HEK293 (cell line): ENCODE data around the gene UBE2J2.

Experiments
- GFI1B ChIP-seq: fragments of 450-650 bp; formaldehyde crosslinking; IDR thresholded peaks from 2 replicates; pipeline ENCODE4 v1.5.1; 2016; ENCODE audit warnings: missing biosample characterization, missing genetic modification characterization
- IKZF3 ChIP-seq: fragments of 450-650 bp; IDR thresholded peaks from 2 replicates; pipeline ENCODE4 v1.5.0; 2018; ENCODE audit warnings: missing biosample characterization, mild to moderate bottlenecking, missing genetic modification characterization, moderate library complexity
- KLF9 ChIP-seq: fragments of 450-650 bp; formaldehyde crosslinking; IDR thresholded peaks from 2 replicates; pipeline ENCODE4 v1.5.1; 2016; ENCODE audit warnings: missing biosample characterization, missing genetic modification characterization, low read depth
- OSR2 ChIP-seq: fragments of 450-650 bp; formaldehyde crosslinking; IDR thresholded peaks from 2 replicates; pipeline ENCODE4 v1.5.1; 2016; ENCODE audit warnings: missing biosample characterization, missing genetic modification characterization
- SCRT2 ChIP-seq: fragments of 450-650 bp; formaldehyde crosslinking; IDR thresholded peaks from 2 replicates; pipeline ENCODE4 v1.5.1; 2016; ENCODE audit warnings: missing biosample characterization, missing genetic modification characterization
- SP3 ChIP-seq: fragments of 450-650 bp; formaldehyde crosslinking; IDR thresholded peaks from 2 replicates; pipeline ENCODE4 v1.5.1; 2016; ENCODE audit warnings: missing biosample characterization, missing genetic modification characterization
- ZBTB20 ChIP-seq: fragments of 450-650 bp; formaldehyde crosslinking; IDR thresholded peaks from 2 replicates; pipeline ENCODE4 v1.5.1; 2016; ENCODE audit warnings: missing biosample characterization, missing genetic modification characterization
- ZFP37 ChIP-seq: fragments of 450-650 bp; formaldehyde crosslinking; IDR thresholded peaks from 2 replicates; pipeline ENCODE4 v1.5.1; 2016; ENCODE audit warnings: missing biosample characterization, missing genetic modification characterization
- ZNF10 ChIP-seq: fragments of 450-650 bp; formaldehyde crosslinking; IDR thresholded peaks from 2 replicates; pipeline ENCODE4 v1.5.1; 2017; ENCODE audit warnings: missing biosample characterization, missing genetic modification characterization
- ZNF174 ChIP-seq: fragments of 450-650 bp; formaldehyde crosslinking; IDR thresholded peaks from 2 replicates; pipeline ENCODE4 v1.5.0; 2017; ENCODE audit warnings: missing biosample characterization, mild to moderate bottlenecking, missing genetic modification characterization
- ZNF24 ChIP-seq: fragments of 450-650 bp; formaldehyde crosslinking; IDR thresholded peaks from 2 replicates; pipeline ENCODE4 v1.5.1; 2016; ENCODE audit warnings: missing biosample characterization, missing genetic modification characterization
- ZNF266 ChIP-seq: fragments of 450-650 bp; formaldehyde crosslinking; IDR thresholded peaks from 2 replicates; pipeline ENCODE4 v1.5.1; 2016; ENCODE audit warnings: missing biosample characterization, missing genetic modification characterization, low read depth
- ZNF37A ChIP-seq: fragments of 450-650 bp; IDR thresholded peaks from 2 replicates; pipeline ENCODE4 v1.5.1; 2018; ENCODE audit warnings: missing biosample characterization, missing genetic modification characterization
- ZNF391 ChIP-seq: fragments of 450-650 bp; formaldehyde crosslinking; IDR thresholded peaks from 2 replicates; pipeline ENCODE4 v1.5.1; 2016; ENCODE audit warnings: low read depth, missing biosample characterization, missing genetic modification characterization, borderline replicate concordance
- ZNF394 ChIP-seq: fragments of 450-650 bp; formaldehyde crosslinking; IDR thresholded peaks from 2 replicates; pipeline ENCODE4 v1.5.1; 2016; ENCODE audit warnings: missing biosample characterization, missing genetic modification characterization, mild to moderate bottlenecking, moderate library complexity, borderline replicate concordance
- ZNF600 ChIP-seq: fragments of 450-650 bp; formaldehyde crosslinking; IDR thresholded peaks from 2 replicates; pipeline ENCODE4 v1.5.1; 2016; ENCODE audit warnings: missing biosample characterization, missing genetic modification characterization
- ZNF658 ChIP-seq: fragments of 450-650 bp; formaldehyde crosslinking; IDR thresholded peaks from 2 replicates; pipeline ENCODE4; 2016; ENCODE audit warnings: missing biosample characterization, missing genetic modification characterization
- ZNF660 ChIP-seq: fragments of 450-650 bp; IDR thresholded peaks from 2 replicates; pipeline ENCODE4 v1.5.1; 2018; ENCODE audit warnings: missing biosample characterization, mild to moderate bottlenecking, missing genetic modification characterization
- ZNF664 ChIP-seq: fragments of 450-650 bp; formaldehyde crosslinking; IDR thresholded peaks from 2 replicates; pipeline ENCODE4 v1.5.1; 2016; ENCODE audit warnings: missing biosample characterization, missing genetic modification characterization
- ZNF701 ChIP-seq: fragments of 450-650 bp; formaldehyde crosslinking; IDR thresholded peaks from 2 replicates; pipeline ENCODE4 v1.5.1; 2016; ENCODE audit warnings: missing biosample characterization, missing genetic modification characterization
- ZSCAN16 ChIP-seq: fragments of 450-650 bp; formaldehyde crosslinking; IDR thresholded peaks from 2 replicates; pipeline ENCODE4 v1.5.1; 2016; ENCODE audit warnings: missing biosample characterization, missing genetic modification characterization
- ZSCAN30 ChIP-seq: fragments of 450-650 bp; IDR thresholded peaks from 2 replicates; pipeline ENCODE4 v1.5.1; 2018; ENCODE audit warnings: missing biosample characterization, mild to moderate bottlenecking, missing genetic modification characterization, moderate library complexity
- TF ChIP-seq, protein P1 (sequence below): fragments of 450-650 bp; IDR thresholded peaks from 2 replicates; pipeline ENCODE4 v1.5.1; 2018; ENCODE audit warnings: missing biosample characterization, missing genetic modification characterization
- TF ChIP-seq, protein P2 (sequence below): fragments of 450-650 bp; formaldehyde crosslinking; IDR thresholded peaks from 2 replicates; pipeline ENCODE4 v1.5.1; 2016; ENCODE audit warnings: missing biosample characterization, missing genetic modification characterization
- TF ChIP-seq, protein P3 (sequence below): fragments of 450-650 bp; formaldehyde crosslinking; IDR thresholded peaks from 2 replicates; pipeline ENCODE4 v1.5.1; 2017; ENCODE audit warnings: missing biosample characterization, missing genetic modification characterization
- TF ChIP-seq, protein P4 (sequence below): fragments of 450-650 bp; formaldehyde crosslinking; IDR thresholded peaks from 2 replicates; pipeline ENCODE4 v1.5.1; 2016; ENCODE audit warnings: missing biosample characterization, missing genetic modification characterization
- TF ChIP-seq, protein P5 (sequence below): fragments of 450-650 bp; formaldehyde crosslinking; IDR thresholded peaks from 2 replicates; pipeline ENCODE4 v1.5.1; 2016; ENCODE audit warnings: missing biosample characterization, missing genetic modification characterization
- TF ChIP-seq, protein P6 (sequence below): fragments of 450-650 bp; formaldehyde crosslinking; IDR thresholded peaks from 2 replicates; pipeline ENCODE4 v1.5.1; 2016; ENCODE audit warnings: missing biosample characterization, missing genetic modification characterization, borderline replicate concordance

The UBE2J2 gene

DNA sequence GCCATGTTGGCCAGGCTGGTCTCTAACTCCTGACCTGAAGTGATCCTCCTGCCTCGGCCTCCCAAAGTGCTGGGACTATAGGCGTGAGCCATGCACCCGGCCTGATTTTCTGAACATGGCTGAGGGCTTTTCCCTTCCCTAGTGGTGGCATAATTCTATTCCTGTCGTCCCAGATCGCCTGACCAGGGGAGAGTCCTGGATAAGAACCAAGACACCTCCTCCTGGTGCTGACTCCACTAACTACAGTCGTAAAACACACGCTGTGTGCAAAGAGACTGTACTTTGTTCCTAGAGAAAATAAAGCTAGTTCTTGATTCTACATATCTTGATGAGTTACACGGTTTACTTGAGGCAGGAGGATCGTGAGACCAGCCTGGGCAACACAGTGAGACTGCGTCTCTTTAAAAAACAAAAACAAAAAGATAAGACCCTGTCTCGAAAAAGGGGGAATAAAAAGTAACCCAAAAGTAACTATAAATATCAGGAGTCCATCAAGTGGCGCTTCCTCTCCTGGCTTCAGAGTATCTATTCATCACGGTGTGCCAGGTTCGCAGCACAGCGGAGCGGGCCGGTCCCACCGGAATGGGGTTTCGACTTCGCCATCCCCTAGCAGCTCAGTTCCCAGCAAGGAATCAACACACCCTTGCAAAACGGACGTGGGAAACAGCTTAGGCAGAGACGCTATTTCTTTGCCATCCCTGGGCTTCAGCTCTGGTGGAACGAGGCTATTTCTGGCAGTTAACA is 42.8 kb downstream of the UBE2J2 start (continued):
- TF ChIP-seq ZNF174 (tag by site-specific recombination) (no peak), SCRT2 (tag by site-specific recombination) (no peak), ZNF266 (no peak), ZNF664 (tag by site-specific recombination) (no peak), ZNF10 (tag by site-specific recombination) (no peak), KLF9 (no peak), SP3 (no peak), ZNF37A (tag by site-specific recombination) (no peak), ZSCAN16 (tag by site-specific recombination) (no peak), ZNF658 (tag by site-specific recombination) (no peak), ZNF391 (tag by site-specific recombination) (no peak), ZBTB20 (tag by site-specific recombination) (no peak), ZNF701 (tag by site-specific recombination) (no peak), ZNF600 (tag by site-specific recombination) (peak; percentile 36; the same call in 1 of the 2 replicates), OSR2 (tag by site-specific recombination) (no peak), ZSCAN30 (tag by site-specific recombination) (no peak), IKZF3 (tag by site-specific recombination) (no peak), ZNF660 (0 out of 2 replicates have a peak, but pooled peaks have one; percentile 48), ZNF394 (no peak), ZFP37 (tag by site-specific recombination) (no peak), ZNF24 (no peak), GFI1B (tag by site-specific recombination) (no peak)
- TF ChIP-seq, protein P1, sequence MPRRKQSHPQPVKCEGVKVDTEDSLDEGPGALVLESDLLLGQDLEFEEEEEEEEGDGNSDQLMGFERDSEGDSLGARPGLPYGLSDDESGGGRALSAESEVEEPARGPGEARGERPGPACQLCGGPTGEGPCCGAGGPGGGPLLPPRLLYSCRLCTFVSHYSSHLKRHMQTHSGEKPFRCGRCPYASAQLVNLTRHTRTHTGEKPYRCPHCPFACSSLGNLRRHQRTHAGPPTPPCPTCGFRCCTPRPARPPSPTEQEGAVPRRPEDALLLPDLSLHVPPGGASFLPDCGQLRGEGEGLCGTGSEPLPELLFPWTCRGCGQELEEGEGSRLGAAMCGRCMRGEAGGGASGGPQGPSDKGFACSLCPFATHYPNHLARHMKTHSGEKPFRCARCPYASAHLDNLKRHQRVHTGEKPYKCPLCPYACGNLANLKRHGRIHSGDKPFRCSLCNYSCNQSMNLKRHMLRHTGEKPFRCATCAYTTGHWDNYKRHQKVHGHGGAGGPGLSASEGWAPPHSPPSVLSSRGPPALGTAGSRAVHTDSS, result no peak
- TF ChIP-seq, protein P2, sequence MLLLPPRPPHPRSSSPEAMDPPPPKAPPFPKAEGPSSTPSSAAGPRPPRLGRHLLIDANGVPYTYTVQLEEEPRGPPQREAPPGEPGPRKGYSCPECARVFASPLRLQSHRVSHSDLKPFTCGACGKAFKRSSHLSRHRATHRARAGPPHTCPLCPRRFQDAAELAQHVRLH (tag by site-specific recombination), result peak; percentile 60; the same call in 1 of the 2 replicates
- TF ChIP-seq, protein P3, sequence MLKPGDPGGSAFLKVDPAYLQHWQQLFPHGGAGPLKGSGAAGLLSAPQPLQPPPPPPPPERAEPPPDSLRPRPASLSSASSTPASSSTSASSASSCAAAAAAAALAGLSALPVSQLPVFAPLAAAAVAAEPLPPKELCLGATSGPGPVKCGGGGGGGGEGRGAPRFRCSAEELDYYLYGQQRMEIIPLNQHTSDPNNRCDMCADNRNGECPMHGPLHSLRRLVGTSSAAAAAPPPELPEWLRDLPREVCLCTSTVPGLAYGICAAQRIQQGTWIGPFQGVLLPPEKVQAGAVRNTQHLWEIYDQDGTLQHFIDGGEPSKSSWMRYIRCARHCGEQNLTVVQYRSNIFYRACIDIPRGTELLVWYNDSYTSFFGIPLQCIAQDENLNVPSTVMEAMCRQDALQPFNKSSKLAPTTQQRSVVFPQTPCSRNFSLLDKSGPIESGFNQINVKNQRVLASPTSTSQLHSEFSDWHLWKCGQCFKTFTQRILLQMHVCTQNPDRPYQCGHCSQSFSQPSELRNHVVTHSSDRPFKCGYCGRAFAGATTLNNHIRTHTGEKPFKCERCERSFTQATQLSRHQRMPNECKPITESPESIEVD, result no peak
- TF ChIP-seq, protein P4, sequence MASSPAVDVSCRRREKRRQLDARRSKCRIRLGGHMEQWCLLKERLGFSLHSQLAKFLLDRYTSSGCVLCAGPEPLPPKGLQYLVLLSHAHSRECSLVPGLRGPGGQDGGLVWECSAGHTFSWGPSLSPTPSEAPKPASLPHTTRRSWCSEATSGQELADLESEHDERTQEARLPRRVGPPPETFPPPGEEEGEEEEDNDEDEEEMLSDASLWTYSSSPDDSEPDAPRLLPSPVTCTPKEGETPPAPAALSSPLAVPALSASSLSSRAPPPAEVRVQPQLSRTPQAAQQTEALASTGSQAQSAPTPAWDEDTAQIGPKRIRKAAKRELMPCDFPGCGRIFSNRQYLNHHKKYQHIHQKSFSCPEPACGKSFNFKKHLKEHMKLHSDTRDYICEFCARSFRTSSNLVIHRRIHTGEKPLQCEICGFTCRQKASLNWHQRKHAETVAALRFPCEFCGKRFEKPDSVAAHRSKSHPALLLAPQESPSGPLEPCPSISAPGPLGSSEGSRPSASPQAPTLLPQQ (tag by site-specific recombination), result peak; percentile 58; the same call in 1 of the 2 replicates
- TF ChIP-seq, protein P5, sequence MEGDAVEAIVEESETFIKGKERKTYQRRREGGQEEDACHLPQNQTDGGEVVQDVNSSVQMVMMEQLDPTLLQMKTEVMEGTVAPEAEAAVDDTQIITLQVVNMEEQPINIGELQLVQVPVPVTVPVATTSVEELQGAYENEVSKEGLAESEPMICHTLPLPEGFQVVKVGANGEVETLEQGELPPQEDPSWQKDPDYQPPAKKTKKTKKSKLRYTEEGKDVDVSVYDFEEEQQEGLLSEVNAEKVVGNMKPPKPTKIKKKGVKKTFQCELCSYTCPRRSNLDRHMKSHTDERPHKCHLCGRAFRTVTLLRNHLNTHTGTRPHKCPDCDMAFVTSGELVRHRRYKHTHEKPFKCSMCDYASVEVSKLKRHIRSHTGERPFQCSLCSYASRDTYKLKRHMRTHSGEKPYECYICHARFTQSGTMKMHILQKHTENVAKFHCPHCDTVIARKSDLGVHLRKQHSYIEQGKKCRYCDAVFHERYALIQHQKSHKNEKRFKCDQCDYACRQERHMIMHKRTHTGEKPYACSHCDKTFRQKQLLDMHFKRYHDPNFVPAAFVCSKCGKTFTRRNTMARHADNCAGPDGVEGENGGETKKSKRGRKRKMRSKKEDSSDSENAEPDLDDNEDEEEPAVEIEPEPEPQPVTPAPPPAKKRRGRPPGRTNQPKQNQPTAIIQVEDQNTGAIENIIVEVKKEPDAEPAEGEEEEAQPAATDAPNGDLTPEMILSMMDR, result peak; percentile 63; the same call in 1 of the 2 replicates
- TF ChIP-seq, protein P6, sequence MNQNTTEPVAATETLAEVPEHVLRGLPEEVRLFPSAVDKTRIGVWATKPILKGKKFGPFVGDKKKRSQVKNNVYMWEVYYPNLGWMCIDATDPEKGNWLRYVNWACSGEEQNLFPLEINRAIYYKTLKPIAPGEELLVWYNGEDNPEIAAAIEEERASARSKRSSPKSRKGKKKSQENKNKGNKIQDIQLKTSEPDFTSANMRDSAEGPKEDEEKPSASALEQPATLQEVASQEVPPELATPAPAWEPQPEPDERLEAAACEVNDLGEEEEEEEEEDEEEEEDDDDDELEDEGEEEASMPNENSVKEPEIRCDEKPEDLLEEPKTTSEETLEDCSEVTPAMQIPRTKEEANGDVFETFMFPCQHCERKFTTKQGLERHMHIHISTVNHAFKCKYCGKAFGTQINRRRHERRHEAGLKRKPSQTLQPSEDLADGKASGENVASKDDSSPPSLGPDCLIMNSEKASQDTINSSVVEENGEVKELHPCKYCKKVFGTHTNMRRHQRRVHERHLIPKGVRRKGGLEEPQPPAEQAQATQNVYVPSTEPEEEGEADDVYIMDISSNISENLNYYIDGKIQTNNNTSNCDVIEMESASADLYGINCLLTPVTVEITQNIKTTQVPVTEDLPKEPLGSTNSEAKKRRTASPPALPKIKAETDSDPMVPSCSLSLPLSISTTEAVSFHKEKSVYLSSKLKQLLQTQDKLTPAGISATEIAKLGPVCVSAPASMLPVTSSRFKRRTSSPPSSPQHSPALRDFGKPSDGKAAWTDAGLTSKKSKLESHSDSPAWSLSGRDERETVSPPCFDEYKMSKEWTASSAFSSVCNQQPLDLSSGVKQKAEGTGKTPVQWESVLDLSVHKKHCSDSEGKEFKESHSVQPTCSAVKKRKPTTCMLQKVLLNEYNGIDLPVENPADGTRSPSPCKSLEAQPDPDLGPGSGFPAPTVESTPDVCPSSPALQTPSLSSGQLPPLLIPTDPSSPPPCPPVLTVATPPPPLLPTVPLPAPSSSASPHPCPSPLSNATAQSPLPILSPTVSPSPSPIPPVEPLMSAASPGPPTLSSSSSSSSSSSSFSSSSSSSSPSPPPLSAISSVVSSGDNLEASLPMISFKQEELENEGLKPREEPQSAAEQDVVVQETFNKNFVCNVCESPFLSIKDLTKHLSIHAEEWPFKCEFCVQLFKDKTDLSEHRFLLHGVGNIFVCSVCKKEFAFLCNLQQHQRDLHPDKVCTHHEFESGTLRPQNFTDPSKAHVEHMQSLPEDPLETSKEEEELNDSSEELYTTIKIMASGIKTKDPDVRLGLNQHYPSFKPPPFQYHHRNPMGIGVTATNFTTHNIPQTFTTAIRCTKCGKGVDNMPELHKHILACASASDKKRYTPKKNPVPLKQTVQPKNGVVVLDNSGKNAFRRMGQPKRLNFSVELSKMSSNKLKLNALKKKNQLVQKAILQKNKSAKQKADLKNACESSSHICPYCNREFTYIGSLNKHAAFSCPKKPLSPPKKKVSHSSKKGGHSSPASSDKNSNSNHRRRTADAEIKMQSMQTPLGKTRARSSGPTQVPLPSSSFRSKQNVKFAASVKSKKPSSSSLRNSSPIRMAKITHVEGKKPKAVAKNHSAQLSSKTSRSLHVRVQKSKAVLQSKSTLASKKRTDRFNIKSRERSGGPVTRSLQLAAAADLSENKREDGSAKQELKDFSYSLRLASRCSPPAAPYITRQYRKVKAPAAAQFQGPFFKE (tag by site-specific recombination), result no peak
